Heart left ventricle (tissue), 13 donors: ENCODE results near the gene CHRDL2.

ENCODE experiments used
- POLR2A ChIP-seq, 2 donors: fragments of 450-650 bp; IDR thresholded peaks; one replicate each; pipeline ENCODE4 v1.6.1; 2017; ENCODE audit warnings: antibody characterized with exemption in 2 of 2, mild to moderate bottlenecking in 2 of 2, moderate library complexity in 2 of 2
- TF ChIP-seq, protein P1 (sequence below), 12 donors: fragments of 200-600 bp; sonication (generic) in 4 of 12; IDR thresholded peaks; one replicate each; pipeline versions ENCODE4 v1.5.0 to v1.8.0; 2018 to 2022; ENCODE audit warnings: antibody characterized with exemption in 12 of 12, mild to moderate bottlenecking in 5 of 12
- donor health status: ischemic (EF 13 %, LVEDD 7.1; RV severe dilation, severe dysfunction).
- donor health status: DM: no; HTN: yes; CAD: no.
- donor health status: DM: no; HTN: no; CAD: no.
- donor health status: ischemic (EF 25% LVEDD 6.9; RV normal size, moderate dysfunction).
- donor health status: ischemic (EF 25% LVEDD 5.7; RV mildly dilated, moderate dysfunction).
- donor health status: ischemic (EF 35%, LVEDD 5.7; RV mildly dilated, moderate dysfunction).
- donor health status: nonischemic (EF 11% LVEDD 7.7; RV severe dilation, severe dysfunction).
- donor health status: DM: yes; HTN: yes; CAD: no.
- donor health status: PGD.
- donor health status: ischemic (EF 29% LVEDD 5.4; RV normal size, mild dysfunction).
- donor health status: nonischemic (EF 23%, LVEDD 6.1; RV moderate dilation, normal function).

DNA sequence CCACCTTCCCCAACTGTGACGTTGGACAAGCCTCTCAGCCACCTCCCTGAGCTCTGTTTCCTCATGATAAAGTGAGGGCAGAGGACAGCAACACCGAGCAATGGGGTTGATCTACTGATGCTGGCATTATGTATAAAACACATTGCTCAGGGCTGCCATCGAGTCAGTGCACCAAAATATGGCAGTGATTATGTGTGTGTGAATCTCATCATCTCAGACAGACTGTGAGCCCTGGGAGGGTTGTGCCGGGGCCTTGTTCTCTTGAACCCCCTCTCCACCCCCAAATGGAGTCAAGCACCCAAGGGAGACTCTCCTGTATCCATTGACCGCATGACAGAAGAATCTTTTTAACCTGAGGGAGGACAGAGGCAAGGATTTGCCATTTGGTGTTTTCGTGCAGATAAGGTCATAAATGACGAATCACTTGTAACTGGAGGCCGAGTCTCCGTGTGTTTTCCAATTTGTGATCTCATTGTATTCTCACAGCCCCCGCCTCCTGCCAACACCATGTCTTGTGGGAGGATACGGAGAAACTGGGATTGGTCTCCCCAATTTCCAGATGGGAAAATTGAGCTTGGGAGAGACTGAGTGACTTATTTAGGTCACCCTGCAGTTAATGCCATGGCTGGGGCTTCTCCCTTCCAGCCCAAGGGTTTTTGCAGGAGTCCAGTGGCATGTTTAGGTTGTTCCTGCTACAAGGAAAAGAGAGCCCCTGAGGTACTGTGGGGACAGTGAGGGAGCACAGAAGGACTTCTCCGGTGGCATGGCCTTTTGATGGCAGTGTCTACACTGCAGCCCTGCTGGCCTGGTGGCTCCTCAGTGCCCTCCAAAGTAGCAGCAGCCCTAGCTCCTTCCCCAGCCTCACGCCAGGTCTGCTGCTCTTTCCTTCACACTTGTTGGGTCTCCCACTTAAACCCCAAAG is 52.4 kb downstream of the CHRDL2 start:
- TF ChIP-seq, protein P1, sequence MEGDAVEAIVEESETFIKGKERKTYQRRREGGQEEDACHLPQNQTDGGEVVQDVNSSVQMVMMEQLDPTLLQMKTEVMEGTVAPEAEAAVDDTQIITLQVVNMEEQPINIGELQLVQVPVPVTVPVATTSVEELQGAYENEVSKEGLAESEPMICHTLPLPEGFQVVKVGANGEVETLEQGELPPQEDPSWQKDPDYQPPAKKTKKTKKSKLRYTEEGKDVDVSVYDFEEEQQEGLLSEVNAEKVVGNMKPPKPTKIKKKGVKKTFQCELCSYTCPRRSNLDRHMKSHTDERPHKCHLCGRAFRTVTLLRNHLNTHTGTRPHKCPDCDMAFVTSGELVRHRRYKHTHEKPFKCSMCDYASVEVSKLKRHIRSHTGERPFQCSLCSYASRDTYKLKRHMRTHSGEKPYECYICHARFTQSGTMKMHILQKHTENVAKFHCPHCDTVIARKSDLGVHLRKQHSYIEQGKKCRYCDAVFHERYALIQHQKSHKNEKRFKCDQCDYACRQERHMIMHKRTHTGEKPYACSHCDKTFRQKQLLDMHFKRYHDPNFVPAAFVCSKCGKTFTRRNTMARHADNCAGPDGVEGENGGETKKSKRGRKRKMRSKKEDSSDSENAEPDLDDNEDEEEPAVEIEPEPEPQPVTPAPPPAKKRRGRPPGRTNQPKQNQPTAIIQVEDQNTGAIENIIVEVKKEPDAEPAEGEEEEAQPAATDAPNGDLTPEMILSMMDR (IDR thresholded peaks at IDR 0.05), result no peak
- TF ChIP-seq POLR2A (IDR thresholded peaks at IDR 0.05), result no peak
